AG09309 (cell line): Measurements from ENCODE around the gene DNAJB7.

Experiments used
- DNase-seq: peaks from one replicate; pipeline ENCODE4 v3.0.0-alpha.2; 2010; ENCODE audit warnings: low read depth
- H3K4me3 ChIP-seq: 2 replicates; pipeline ENCODE4 v1.5.1; 2011; ENCODE audit warnings: mild to moderate bottlenecking, low read depth, low read length, moderate library complexity; ENCODE audit not compliant: control insufficient read depth
- TF ChIP-seq, protein P1 (sequence below): IDR thresholded peaks from 2 replicates; pipeline ENCODE4 v1.5.1; 2011; ENCODE audit warnings: mild to moderate bottlenecking, low read depth, low read length, inconsistent platforms; ENCODE audit not compliant: insufficient read depth, control insufficient read depth; ENCODE audit errors: missing control alignments

The DNAJB7 gene

DNA sequence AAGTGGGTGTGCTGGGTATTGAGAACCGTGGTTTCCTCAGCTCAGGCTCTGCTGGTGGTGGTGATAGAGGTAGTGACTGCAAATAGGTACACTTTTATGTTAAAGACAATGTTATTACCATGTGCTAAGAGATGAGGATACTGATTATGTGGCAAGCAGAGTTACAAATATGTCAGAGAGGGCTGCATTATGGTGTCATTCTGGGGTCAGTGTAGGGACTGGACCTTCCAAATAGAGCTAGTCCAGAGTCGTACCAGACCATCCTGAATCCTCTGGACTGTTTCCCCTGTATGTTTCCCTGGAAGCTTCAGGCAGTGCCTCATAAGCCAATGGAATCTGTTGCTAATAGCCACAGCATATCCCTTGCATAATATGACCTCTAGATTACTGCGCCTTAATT is at the start of gene DNAJB7:
DNAJB7 (minus strand) TSS at position 101 of the 400 bp plus-strand sequence. CDS start 119 bp downstream, outside the sequence.
- TF ChIP-seq, protein P1, sequence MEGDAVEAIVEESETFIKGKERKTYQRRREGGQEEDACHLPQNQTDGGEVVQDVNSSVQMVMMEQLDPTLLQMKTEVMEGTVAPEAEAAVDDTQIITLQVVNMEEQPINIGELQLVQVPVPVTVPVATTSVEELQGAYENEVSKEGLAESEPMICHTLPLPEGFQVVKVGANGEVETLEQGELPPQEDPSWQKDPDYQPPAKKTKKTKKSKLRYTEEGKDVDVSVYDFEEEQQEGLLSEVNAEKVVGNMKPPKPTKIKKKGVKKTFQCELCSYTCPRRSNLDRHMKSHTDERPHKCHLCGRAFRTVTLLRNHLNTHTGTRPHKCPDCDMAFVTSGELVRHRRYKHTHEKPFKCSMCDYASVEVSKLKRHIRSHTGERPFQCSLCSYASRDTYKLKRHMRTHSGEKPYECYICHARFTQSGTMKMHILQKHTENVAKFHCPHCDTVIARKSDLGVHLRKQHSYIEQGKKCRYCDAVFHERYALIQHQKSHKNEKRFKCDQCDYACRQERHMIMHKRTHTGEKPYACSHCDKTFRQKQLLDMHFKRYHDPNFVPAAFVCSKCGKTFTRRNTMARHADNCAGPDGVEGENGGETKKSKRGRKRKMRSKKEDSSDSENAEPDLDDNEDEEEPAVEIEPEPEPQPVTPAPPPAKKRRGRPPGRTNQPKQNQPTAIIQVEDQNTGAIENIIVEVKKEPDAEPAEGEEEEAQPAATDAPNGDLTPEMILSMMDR, result no peak
- DNase-seq, result no peak
- no peak within 1 kb of the TSS for H3K4me3 ChIP-seq

DNA sequence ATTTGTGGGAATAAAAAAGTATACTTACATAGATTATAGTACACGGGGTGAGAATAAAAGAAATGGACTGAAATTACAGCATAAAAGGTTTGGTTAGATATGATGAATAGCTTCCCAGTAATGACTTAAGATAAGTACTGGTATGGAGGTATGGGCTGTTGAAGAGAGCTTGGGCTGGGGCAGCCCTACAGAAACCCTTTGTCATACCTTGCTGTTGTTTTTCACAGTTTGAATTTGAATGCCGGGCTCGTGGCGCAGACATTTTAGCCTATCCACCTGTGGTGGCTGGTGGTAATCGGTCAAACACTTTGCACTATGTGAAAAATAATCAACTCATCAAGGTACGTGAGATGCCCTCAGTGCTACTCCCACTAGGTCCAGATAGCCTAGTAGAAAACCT is 47.0 kb upstream of the DNAJB7 start:
- no peak overlapping the region for H3K4me3 ChIP-seq
- DNase-seq, result no peak
- TF ChIP-seq, protein P1, result no peak

DNA sequence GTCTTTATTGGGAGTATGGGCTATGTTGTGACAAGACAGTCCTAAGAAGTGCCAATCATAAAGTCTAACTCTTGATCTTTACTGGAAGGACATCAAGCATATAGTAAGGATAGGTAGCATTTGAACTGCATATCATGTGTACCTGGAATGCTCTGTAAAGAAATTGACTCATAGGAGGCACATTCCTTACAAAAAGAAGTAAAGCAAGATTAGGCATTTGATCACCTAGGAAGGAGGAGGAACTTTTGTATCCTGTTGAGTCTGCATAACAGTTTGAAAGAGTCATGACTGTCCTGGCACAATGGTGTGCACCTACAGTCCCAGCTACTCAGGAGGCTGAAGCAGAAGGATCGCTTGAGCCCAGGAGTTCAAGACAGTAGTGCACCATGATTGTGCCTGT is 42.2 kb upstream of the DNAJB7 start:
- H3K4me3 ChIP-seq, result no peak overlapping the region
- TF ChIP-seq, protein P1, result no peak
- no peak for DNase-seq

DNA sequence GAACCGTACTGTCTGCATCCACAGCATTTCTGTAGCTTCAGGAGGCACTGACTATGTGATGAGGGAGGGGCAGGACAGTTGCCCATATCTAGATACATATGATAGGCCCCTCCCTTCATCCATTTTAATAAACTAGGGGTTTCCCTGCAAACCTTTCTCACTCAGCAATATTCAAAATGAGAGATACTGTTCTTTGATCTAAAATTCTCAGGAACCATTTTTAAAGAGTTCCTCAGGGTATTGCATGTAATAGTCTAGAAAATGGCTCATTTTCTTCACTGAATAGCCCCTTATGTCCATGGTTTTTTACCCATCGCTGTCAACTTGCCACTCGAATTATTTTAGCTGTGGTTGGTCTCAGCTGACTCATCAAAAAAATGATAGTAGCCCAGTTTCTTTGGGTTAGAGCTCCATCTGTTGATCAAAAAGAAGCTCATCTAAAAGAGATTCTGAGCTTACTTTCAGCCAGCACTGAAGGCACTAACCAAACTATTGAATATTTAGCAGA is 37.0 kb upstream of the DNAJB7 start:
- peak; percentile 33 for DNase-seq
- TF ChIP-seq, protein P1, result peak; percentile 63
- no peak overlapping the region for H3K4me3 ChIP-seq

DNA sequence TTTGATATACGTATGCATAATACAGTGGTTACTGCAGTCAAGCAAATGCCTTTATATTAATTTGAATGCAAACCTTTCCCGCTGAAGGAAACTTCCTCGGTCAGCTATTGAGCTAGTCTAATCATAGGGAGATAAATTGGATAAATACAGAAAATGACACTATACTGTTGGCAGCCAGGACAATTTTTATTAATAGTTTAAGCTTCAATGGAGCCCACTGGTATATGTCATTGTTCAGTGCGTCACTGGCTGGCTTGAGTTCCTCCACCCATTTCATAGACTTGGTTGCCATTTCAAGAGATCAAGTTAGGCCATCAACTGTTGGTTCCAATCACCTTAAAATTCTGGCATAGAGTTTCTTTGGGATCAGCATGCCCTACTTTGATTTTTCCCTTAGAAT is 32.5 kb upstream of the DNAJB7 start:
- no peak overlapping the region for H3K4me3 ChIP-seq
- TF ChIP-seq, protein P1, result no peak
- no peak for DNase-seq

DNA sequence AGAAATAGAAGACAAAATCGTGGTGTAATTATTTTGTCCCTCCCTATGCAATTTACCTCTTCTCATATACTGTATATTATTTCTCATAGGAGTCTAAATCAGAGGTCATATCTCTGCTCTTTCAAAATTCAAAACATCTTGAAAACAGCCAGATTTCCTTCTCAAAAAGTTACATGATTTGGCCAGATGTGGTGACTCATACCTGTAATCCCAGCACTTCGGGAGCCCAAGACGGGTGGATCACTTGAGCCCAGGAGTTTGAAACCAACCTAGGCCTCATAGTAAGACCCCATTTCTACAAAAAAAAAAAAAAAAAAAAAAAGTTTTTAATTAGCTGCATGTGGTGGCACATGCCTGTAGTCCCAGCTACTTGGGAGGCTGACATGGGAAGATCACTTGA is 29.0 kb upstream of the DNAJB7 start:
- TF ChIP-seq, protein P1, result no peak
- DNase-seq, result peak; percentile 11
- no peak overlapping the region for H3K4me3 ChIP-seq

DNA sequence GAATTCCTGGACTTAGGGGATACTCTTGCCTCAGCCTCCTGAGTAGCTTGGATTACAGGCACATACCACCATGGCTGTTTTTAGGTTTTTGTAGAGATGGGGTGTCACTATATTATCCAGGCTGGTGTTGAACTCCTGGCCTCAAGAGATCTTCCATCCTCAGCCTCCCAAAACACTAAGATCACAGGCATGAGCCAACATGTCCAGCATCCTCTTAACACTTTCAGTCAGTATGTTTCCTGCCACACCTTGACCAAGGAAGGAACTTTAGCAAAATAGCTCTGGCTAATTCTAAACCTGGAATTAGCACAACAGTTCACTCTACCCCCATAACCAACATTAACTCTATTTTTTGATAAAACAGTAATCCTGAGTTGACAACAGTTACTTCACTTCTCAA is 27.2 kb upstream of the DNAJB7 start:
- no peak for DNase-seq
- no peak overlapping the region for H3K4me3 ChIP-seq
- TF ChIP-seq, protein P1, result no peak
